Activated T-cell treated with anti-CD3 and anti-CD28 coated beads, Interleukin-2, amount 50 U/mL, for 24 hours (primary cell): ENCODE data around the gene DIPK2B.
A peak's percentile ranks its signal among the peaks of the same experiment; 100 is the strongest.

Experiments
- DNase-seq: peaks from one replicate; pipeline ENCODE4 v3.0.0-alpha.2; 2020
- H3K27ac Mint-ChIP-seq: 2 replicates; pipeline ENCODE4 v1.8.0; 2020; ENCODE audit warnings: mild to moderate bottlenecking, mixed read lengths
- H3K27me3 Mint-ChIP-seq: 2 replicates; pipeline ENCODE4 v1.8.0; 2020; ENCODE audit warnings: mixed read lengths
- H3K36me3 Mint-ChIP-seq: 2 replicates; pipeline ENCODE4 v1.8.0; 2020; ENCODE audit warnings: low read depth, mixed read lengths
- H3K4me1 Mint-ChIP-seq: 2 replicates; pipeline ENCODE4 v1.8.0; 2020; ENCODE audit warnings: low read depth, mixed read lengths
- H3K4me3 Mint-ChIP-seq: 2 replicates; pipeline ENCODE4 v1.8.0; 2020; ENCODE audit warnings: mild to moderate bottlenecking, moderate library complexity, mixed read lengths
- H3K9me3 Mint-ChIP-seq: 2 replicates; pipeline ENCODE4 v1.8.0; 2020; ENCODE audit warnings: mixed read lengths

Gene DIPK2B

GRCh38 chrX:45187731-45188130 lies 12.9 kb downstream of the DIPK2B start:
- peak overlapping the region; percentile 74 for H3K4me3 Mint-ChIP-seq
- H3K9me3 Mint-ChIP-seq: no peaks in the 10 kb centered on the region
- DNase-seq: no peak
- H3K27me3 Mint-ChIP-seq: peaks cover 34% of the 10 kb centered on the region
- peaks cover 34% of the 10 kb centered on the region for H3K4me1 Mint-ChIP-seq
- no peaks in the 10 kb centered on the region for H3K36me3 Mint-ChIP-seq
- H3K27ac Mint-ChIP-seq: no peak overlapping the region

- Mint-ChIP-seq H3K27me3 (peaks cover 30% of the 10 kb centered on the region), H3K9me3 (no peaks in the 10 kb centered on the region), H3K36me3 (no peaks in the 10 kb centered on the region), H3K4me1 (peaks cover 27% of the 10 kb centered on the region), H3K27ac (no peak overlapping the region), H3K4me3 (peak overlapping the region; percentile 74)
- no peak for DNase-seq
Observed at GRCh38 chrX:45186643-45187026, 14.0 kb downstream of the DIPK2B start.

GRCh38 chrX:45184211-45184610 lies 16.5 kb downstream of the DIPK2B start:
- H3K9me3 Mint-ChIP-seq: peaks cover 4% of the 10 kb centered on the region
- no peak for DNase-seq
- H3K27ac Mint-ChIP-seq: no peak overlapping the region
- H3K4me1 Mint-ChIP-seq: peaks cover 13% of the 10 kb centered on the region
- peaks cover 27% of the 10 kb centered on the region for H3K27me3 Mint-ChIP-seq
- no peak overlapping the region for H3K4me3 Mint-ChIP-seq
- H3K36me3 Mint-ChIP-seq: no peaks in the 10 kb centered on the region

- Mint-ChIP-seq H3K27me3 (peaks cover 31% of the 10 kb centered on the region), H3K4me3 (no peak overlapping the region), H3K4me1 (peaks cover 5% of the 10 kb centered on the region), H3K27ac (no peak overlapping the region), H3K9me3 (no peaks in the 10 kb centered on the region), H3K36me3 (no peaks in the 10 kb centered on the region)
- DNase-seq: no peak
Observed at GRCh38 chrX:45172890-45173289, 27.8 kb downstream of the DIPK2B start.

- Mint-ChIP-seq H3K27ac (no peak overlapping the region), H3K4me3 (no peak overlapping the region), H3K27me3 (peaks cover 14% of the 10 kb centered on the region), H3K4me1 (no peaks in the 10 kb centered on the region), H3K9me3 (no peaks in the 10 kb centered on the region), H3K36me3 (no peaks in the 10 kb centered on the region)
- no peak for DNase-seq
Observed at GRCh38 chrX:45166781-45167180, 33.9 kb downstream of the DIPK2B start.

- peaks cover 3% of the 10 kb centered on the region for H3K9me3 Mint-ChIP-seq
- H3K4me1 Mint-ChIP-seq: no peaks in the 10 kb centered on the region
- no peak overlapping the region for H3K4me3 Mint-ChIP-seq
- DNase-seq: no peak
- no peaks in the 10 kb centered on the region for H3K36me3 Mint-ChIP-seq
- H3K27ac Mint-ChIP-seq: no peak overlapping the region
- peaks cover 13% of the 10 kb centered on the region for H3K27me3 Mint-ChIP-seq
Observed at GRCh38 chrX:45165726-45166125, 35.0 kb downstream of the DIPK2B start.

GRCh38 chrX:45164995-45165394 lies 35.7 kb downstream of the DIPK2B start:
- H3K4me1 Mint-ChIP-seq: no peaks in the 10 kb centered on the region
- H3K4me3 Mint-ChIP-seq: no peak overlapping the region
- DNase-seq: no peak
- no peak overlapping the region for H3K27ac Mint-ChIP-seq
- H3K27me3 Mint-ChIP-seq: peaks cover 18% of the 10 kb centered on the region
- no peaks in the 10 kb centered on the region for H3K36me3 Mint-ChIP-seq
- H3K9me3 Mint-ChIP-seq: peaks cover 3% of the 10 kb centered on the region

GRCh38 chrX:45164021-45164621 lies 36.6 kb downstream of the DIPK2B start:
- Mint-ChIP-seq H3K27ac (no peak overlapping the region), H3K4me1 (no peaks in the 10 kb centered on the region), H3K4me3 (no peak overlapping the region), H3K36me3 (no peaks in the 10 kb centered on the region), H3K9me3 (peaks cover 3% of the 10 kb centered on the region), H3K27me3 (peaks cover 12% of the 10 kb centered on the region)
- no peak for DNase-seq

- Mint-ChIP-seq H3K4me3 (no peak overlapping the region), H3K9me3 (peaks cover 3% of the 10 kb centered on the region), H3K4me1 (no peaks in the 10 kb centered on the region), H3K36me3 (no peaks in the 10 kb centered on the region), H3K27me3 (peaks cover 19% of the 10 kb centered on the region), H3K27ac (no peak overlapping the region)
- no peak for DNase-seq
Observed at GRCh38 chrX:45157647-45158046, 43.0 kb downstream of the DIPK2B start.

GRCh38 chrX:45154462-45154861 lies 46.2 kb downstream of the DIPK2B start:
- no peak for DNase-seq
- no peaks in the 10 kb centered on the region for H3K36me3 Mint-ChIP-seq
- no peaks in the 10 kb centered on the region for H3K4me1 Mint-ChIP-seq
- H3K9me3 Mint-ChIP-seq: no peaks in the 10 kb centered on the region
- no peak overlapping the region for H3K4me3 Mint-ChIP-seq
- H3K27me3 Mint-ChIP-seq: peaks cover 7% of the 10 kb centered on the region
- no peak overlapping the region for H3K27ac Mint-ChIP-seq

- no peak overlapping the region for H3K27ac Mint-ChIP-seq
Observed at GRCh38 chrX:45154033-45154360, 46.7 kb downstream of the DIPK2B start.

More at GRCh38 chrX:45154033-45154360, 46.7 kb downstream of the DIPK2B start:
- Mint-ChIP-seq H3K27me3 (peaks cover 7% of the 10 kb centered on the region), H3K4me1 (no peaks in the 10 kb centered on the region), H3K36me3 (no peaks in the 10 kb centered on the region), H3K9me3 (no peaks in the 10 kb centered on the region), H3K4me3 (no peak overlapping the region)
- no peak for DNase-seq
